GM12865 (cell line): Measurements from ENCODE around the gene CD74.
"Not testable (repeated sequence)": the region's sequence is repeated elsewhere in the genome, so short reads cannot be mapped to it uniquely, and the experiment has no call there.

Source experiments
- DNase-seq: peaks from one replicate; pipeline ENCODE4 v3.0.0; 2010; ENCODE audit warnings: low read depth
- H3K4me3 ChIP-seq: 2 replicates; pipeline ENCODE4 v1.5.1; 2011; ENCODE audit warnings: mild to moderate bottlenecking, low read depth, low read length, control low read depth
- CTCF ChIP-seq: IDR thresholded peaks from 2 replicates; pipeline ENCODE4 v1.5.1; 2011; ENCODE audit warnings: low read length, control low read depth, low read depth, inconsistent platforms; ENCODE audit not compliant: insufficient read depth; ENCODE audit errors: missing control alignments

CD74 gene

GRCh38 chr5:150431048-150431447, 18.3 kb upstream of the CD74 start:
- no peak for TF ChIP-seq CTCF
- no peak for DNase-seq

GRCh38 chr5:150429410-150429873, 16.7 kb upstream of the CD74 start:
- H3K4me3 ChIP-seq, result no peak overlapping the region
- peak; percentile 48 for DNase-seq
- TF ChIP-seq CTCF, result no peak

More at GRCh38 chr5:150431048-150431447, 18.3 kb upstream of the CD74 start:
- no peak overlapping the region for H3K4me3 ChIP-seq

GRCh38 chr5:150428978-150429377, 16.3 kb upstream of the CD74 start:
- H3K4me3 ChIP-seq, result no peak overlapping the region
- TF ChIP-seq CTCF, result no peak
- no peak for DNase-seq

- no peak for TF ChIP-seq CTCF
- H3K4me3 ChIP-seq, result no peak overlapping the region
- no peak for DNase-seq
Observed at GRCh38 chr5:150428106-150428876, 15.6 kb upstream of the CD74 start.

- not testable (repeated sequence) for H3K4me3 ChIP-seq, DNase-seq
Observed at GRCh38 chr5:150426165-150426564, 13.5 kb upstream of the CD74 start.

GRCh38 chr5:150422758-150423157, 10.0 kb upstream of the CD74 start:
- DNase-seq, result no peak
- no peak for TF ChIP-seq CTCF
- H3K4me3 ChIP-seq, result no peak overlapping the region

- no peak for DNase-seq
- TF ChIP-seq CTCF, result no peak
- no peak overlapping the region for H3K4me3 ChIP-seq
Observed at GRCh38 chr5:150422075-150422474, 9.4 kb upstream of the CD74 start.
